ENCODE data around the gene BCL2L14.

- TF ChIP-seq CTCF (tag by site-specific recombination; IDR thresholded peaks at IDR 0.05) (no peak), ZNF670 (tag by site-specific recombination; IDR thresholded peaks at IDR 0.05; ENCODE audit: low read depth) (no peak), ZNF24 (tag by site-specific recombination; IDR thresholded peaks at IDR 0.05) (no peak), ZNF280D (tag by site-specific recombination; IDR thresholded peaks at IDR 0.05) (no peak), YY1 (tag by site-specific recombination; IDR thresholded peaks at IDR 0.05) (no peak), ZNF501 (tag by site-specific recombination; IDR thresholded peaks at IDR 0.05) (no peak), ZNF223 (tag by site-specific recombination; IDR thresholded peaks at IDR 0.05) (no peak), ZEB2 (tag by site-specific recombination; IDR thresholded peaks at IDR 0.05) (no peak), ZNF433 (tag by site-specific recombination; IDR thresholded peaks at IDR 0.05; ENCODE audit: low read depth) (no peak), ZNF629 (tag by site-specific recombination; IDR thresholded peaks at IDR 0.05) (no peak)
Observed at GRCh38 chr12:12127304-12127703, 56.6 kb downstream of the BCL2L14 start.
